HepG2 (cell line): ENCODE data around the gene PCSK1.

Experiments
- CEBPB ChIP-seq: IDR thresholded peaks from 2 replicates; pipeline ENCODE4 v1.6.1; 2011; ENCODE audit warnings: low read depth, low read length, improper control_type of control experiment, borderline replicate concordance
- HNRNPH1 ChIP-seq: fragments of 200-400 bp; formaldehyde crosslinking; optimal IDR thresholded peaks from 2 replicates; pipeline ENCODE3; 2017; ENCODE audit warnings: mild to moderate bottlenecking, low read depth, low read length
- KAT7 ChIP-seq: IDR thresholded peaks from 2 replicates; pipeline ENCODE4 v1.6.1; 2018; ENCODE audit warnings: borderline replicate concordance, missing compliant biosample characterization
- NFE2 ChIP-seq: sonication (generic); formaldehyde crosslinking; IDR thresholded peaks from 2 replicates; pipeline ENCODE4 v1.4.0; 2020; ENCODE audit warnings: missing genetic modification reagents
- REST ChIP-seq, 2 experiments: IDR thresholded peaks; 2 replicates each; pipeline ENCODE4 v1.6.1; 2011 to 2012; ENCODE audit warnings: low read length in 2 of 2, borderline replicate concordance in 1 of 2, low read depth in 1 of 2, mild to moderate bottlenecking in 1 of 2, moderate library complexity in 1 of 2
- SIN3A ChIP-seq: IDR thresholded peaks from 2 replicates; pipeline ENCODE4 v1.6.1; 2011; ENCODE audit warnings: low read depth, mild to moderate bottlenecking, control low read depth, low read length, borderline replicate concordance
- ZNF124 ChIP-seq: sonication (generic); formaldehyde crosslinking; IDR thresholded peaks from 2 replicates; pipeline ENCODE4 v1.4.0; 2020; ENCODE audit warnings: missing genetic modification reagents
- ZNF160 ChIP-seq: sonication (generic); formaldehyde crosslinking; IDR thresholded peaks from 2 replicates; pipeline ENCODE4 v1.8.0; 2022; ENCODE audit warnings: mild to moderate bottlenecking, inconsistent platforms, missing genetic modification reagents
- TF ChIP-seq, protein P1 (sequence below): sonication (generic); formaldehyde crosslinking; IDR thresholded peaks from 2 replicates; pipeline ENCODE4 v1.5.0; 2020; ENCODE audit warnings: mild to moderate bottlenecking, missing genetic modification reagents, moderate library complexity

DNA sequence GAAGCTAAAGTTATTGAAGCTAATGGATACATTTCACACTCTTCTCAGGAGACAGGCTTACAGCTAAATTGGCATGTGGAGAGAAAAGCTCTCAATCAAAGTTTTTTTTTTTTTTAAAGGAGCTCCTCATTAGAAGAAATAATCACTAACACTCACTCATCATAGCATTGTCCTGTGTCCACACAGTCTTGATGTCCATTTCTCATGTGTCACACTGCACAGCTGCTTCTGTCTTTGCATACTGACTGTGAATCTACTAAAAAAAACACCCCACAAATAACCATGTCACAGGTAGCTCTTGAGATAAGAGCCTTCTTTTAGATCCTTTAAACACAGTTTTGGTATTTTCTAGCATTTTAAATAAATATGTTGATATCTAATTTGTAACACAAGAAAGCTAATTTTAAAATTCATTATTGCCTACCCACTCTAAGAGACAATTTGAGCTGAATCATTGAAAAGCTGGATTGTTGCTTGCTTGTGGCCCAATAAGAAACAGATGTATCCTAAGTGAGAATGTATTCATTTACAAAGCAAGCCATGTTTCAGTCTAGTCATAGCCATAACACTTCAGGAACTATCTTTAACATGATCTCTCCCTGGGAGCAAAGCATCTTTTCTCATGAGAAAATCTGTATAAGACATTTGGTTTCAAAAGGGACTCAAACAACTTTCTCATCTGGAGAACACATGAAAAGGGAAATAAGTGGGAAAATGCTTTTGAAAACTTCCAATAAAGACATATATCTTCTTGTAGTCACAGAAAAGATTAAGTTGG, 48.1 kb upstream of the PCSK1 start:
- TF ChIP-seq, protein P1, sequence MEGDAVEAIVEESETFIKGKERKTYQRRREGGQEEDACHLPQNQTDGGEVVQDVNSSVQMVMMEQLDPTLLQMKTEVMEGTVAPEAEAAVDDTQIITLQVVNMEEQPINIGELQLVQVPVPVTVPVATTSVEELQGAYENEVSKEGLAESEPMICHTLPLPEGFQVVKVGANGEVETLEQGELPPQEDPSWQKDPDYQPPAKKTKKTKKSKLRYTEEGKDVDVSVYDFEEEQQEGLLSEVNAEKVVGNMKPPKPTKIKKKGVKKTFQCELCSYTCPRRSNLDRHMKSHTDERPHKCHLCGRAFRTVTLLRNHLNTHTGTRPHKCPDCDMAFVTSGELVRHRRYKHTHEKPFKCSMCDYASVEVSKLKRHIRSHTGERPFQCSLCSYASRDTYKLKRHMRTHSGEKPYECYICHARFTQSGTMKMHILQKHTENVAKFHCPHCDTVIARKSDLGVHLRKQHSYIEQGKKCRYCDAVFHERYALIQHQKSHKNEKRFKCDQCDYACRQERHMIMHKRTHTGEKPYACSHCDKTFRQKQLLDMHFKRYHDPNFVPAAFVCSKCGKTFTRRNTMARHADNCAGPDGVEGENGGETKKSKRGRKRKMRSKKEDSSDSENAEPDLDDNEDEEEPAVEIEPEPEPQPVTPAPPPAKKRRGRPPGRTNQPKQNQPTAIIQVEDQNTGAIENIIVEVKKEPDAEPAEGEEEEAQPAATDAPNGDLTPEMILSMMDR (CRISPR knock-in tag) = no peak
- TF ChIP-seq ZNF160 (no peak), KAT7 (CRISPR knock-in tag) (no peak), REST (IDR thresholded peaks at IDR 0.05; ENCODE audit: borderline replicate concordance in 1 of 2, low read depth in 1 of 2, low read length in 2 of 2) (no peak), SIN3A (no peak), HNRNPH1 (no peak), NFE2 (CRISPR knock-in tag) (no peak), ZNF124 (CRISPR knock-in tag) (no peak), CEBPB (no peak)
